NCI-H510A (cell line): Measurements from ENCODE around the gene KLHDC2.
"Not testable (repeated sequence)": the region's sequence is repeated elsewhere in the genome, so short reads cannot be mapped to it uniquely, and the experiment has no call there.

Source experiments
- DNase-seq: peaks from one replicate; lab custom pipeline; 2025; lab: John Stamatoyannopoulos, UW

KLHDC2 gene

DNA sequence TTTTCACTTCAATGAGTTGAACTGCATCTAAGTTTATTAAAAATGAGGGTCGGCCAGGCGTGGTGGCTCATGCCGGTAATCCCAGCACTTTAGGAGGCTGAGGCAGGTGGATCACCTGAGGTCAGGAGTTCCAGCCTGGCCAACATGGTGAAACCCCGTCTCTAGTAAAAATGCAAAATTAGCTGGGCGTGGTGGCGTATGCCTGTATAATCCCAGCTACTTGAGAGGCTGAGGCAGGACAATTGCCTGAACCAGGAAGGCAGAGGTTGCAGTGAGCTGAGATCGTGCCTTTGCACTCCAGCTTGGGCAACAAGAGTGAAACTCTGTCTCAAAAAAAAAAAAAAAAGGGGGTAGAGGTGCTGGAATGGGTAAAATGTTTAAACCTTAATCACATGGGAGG is 13.1 kb downstream of the KLHDC2 start:
- DNase-seq: not testable (repeated sequence)

- DNase-seq: no peak
Measured at GRCh38 chr14:49783394-49784014, 15.6 kb downstream of the KLHDC2 start.

GRCh38 chr14:49786315-49786714 is 18.4 kb downstream of the KLHDC2 start:
- no peak for DNase-seq

DNA sequence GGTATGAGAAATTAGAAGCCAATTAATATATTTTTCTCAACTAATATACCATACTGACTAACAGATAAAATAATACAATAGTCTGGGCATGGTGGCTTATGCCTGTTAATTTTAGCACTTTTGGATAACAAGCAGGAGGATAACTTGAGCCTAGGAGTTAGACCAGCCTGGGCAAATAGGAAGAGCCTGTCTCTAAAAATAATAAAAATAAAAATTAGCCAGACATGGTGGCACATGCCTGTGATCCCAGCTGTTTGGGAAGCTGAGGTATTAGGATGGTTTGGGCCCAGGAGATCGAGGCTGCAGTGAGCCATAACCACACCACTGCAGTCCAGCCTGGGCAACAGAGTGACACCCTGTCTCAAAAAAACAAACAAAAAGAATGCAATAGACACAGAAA is 24.7 kb downstream of the KLHDC2 start:
- no peak for DNase-seq

- DNase-seq: no peak
Measured at GRCh38 chr14:49796025-49796424, 28.1 kb downstream of the KLHDC2 start.

GRCh38 chr14:49808780-49809179 is 40.8 kb downstream of the KLHDC2 start:
- DNase-seq: no peak

GRCh38 chr14:49816118-49816517 is 48.2 kb downstream of the KLHDC2 start:
- not testable (repeated sequence) for DNase-seq

DNA sequence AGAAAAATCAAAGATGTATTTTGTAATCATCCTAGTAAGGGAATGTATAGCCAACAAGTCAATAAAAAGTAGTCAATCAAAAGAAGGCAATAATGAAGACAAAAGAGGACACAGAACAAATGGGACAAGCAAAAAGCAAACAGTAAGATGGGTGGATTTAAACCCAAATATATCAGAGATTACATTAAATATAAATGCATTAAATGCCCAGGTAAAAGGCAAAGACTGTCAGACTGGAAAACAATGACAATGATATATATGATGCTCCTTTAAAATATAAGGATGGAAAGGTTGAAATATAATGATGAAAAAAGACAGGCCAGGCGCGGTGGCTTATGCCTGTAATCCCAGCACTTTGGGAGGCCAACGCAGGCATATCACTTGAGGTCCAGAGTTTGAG is 48.9 kb downstream of the KLHDC2 start:
- DNase-seq: no peak

- DNase-seq: no peak
Measured at GRCh38 chr14:49820176-49820575, 52.2 kb downstream of the KLHDC2 start.

- DNase-seq: no peak
Measured at GRCh38 chr14:49828640-49829039, 60.7 kb downstream of the KLHDC2 start.
